Measurements from ENCODE around the gene GRAP2.

DNA sequence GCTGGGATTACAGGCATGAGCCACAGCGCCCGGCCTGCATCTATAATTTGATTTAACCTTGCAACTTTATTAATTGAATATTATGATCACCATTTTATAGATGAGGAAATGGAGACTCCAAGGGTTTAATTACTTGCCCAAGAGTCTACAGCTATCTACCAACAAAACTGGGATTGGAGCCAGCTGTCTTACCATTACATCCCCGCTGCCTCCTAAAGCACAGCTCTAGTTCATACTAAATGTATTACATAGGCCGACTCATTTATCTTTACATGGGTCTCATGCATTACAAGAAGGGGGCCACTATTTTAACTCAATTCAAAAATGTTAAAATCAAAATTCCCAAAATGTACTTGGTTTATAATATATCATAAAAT, 45.2 kb downstream of the GRAP2 start:
- TF ChIP-seq, protein P1, sequence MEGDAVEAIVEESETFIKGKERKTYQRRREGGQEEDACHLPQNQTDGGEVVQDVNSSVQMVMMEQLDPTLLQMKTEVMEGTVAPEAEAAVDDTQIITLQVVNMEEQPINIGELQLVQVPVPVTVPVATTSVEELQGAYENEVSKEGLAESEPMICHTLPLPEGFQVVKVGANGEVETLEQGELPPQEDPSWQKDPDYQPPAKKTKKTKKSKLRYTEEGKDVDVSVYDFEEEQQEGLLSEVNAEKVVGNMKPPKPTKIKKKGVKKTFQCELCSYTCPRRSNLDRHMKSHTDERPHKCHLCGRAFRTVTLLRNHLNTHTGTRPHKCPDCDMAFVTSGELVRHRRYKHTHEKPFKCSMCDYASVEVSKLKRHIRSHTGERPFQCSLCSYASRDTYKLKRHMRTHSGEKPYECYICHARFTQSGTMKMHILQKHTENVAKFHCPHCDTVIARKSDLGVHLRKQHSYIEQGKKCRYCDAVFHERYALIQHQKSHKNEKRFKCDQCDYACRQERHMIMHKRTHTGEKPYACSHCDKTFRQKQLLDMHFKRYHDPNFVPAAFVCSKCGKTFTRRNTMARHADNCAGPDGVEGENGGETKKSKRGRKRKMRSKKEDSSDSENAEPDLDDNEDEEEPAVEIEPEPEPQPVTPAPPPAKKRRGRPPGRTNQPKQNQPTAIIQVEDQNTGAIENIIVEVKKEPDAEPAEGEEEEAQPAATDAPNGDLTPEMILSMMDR (IDR thresholded peaks at IDR 0.05; ENCODE audit: extremely low read depth in 1 of 2, insufficient read depth in 1 of 2, low read depth in 1 of 2, low read length in 2 of 2) = no peak
- TF ChIP-seq, protein P2, sequence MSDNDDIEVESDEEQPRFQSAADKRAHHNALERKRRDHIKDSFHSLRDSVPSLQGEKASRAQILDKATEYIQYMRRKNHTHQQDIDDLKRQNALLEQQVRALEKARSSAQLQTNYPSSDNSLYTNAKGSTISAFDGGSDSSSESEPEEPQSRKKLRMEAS (IDR thresholded peaks at IDR 0.05; ENCODE audit: insufficient read depth, insufficient read length) = no peak
- TF ChIP-seq POLR2A (IDR thresholded peaks at IDR 0.05; ENCODE audit: low read depth, low read length) (no peak), JUN (IDR thresholded peaks at IDR 0.05; ENCODE audit: borderline replicate concordance, insufficient read depth, insufficient read length, low read depth) (no peak), POLR2AphosphoS5 (IDR thresholded peaks at IDR 0.05; ENCODE audit: insufficient read depth, low read depth, low read length) (no peak), MYC (IDR thresholded peaks at IDR 0.05; ENCODE audit: low read depth, low read length) (no peak)

Measured in endothelial cell of umbilical vein (primary cell).